GM18867 (cell line): ENCODE data around the gene PLD4.

Source experiments
- ATAC-seq: cut with Tn5 transposase; IDR thresholded peaks from one replicate; pipeline ENCODE4 v1.9.1; 2021; ENCODE audit warnings: mild to moderate bottlenecking, moderate library complexity; ENCODE audit not compliant: unreplicated experiment

The PLD4 gene

DNA sequence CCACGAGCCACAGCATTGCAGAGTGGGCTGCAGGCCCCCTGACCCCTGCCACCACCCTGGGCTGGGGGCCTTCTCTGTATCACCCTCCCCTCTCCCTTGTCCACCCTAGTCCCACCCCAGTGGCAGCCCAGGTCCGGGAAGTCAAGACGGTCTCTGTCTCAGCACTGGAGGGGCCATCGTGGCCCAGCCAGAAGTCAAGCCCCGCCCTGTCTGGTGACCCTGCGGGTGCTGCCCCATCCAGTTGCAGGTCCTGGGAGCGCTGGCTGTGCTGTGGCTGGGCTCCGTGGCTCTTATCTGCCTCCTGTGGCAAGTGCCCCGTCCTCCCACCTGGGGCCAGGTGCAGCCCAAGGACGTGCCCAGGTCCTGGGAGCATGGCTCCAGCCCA is 2.7 kb downstream of the PLD4 start:
- no peak for ATAC-seq

DNA sequence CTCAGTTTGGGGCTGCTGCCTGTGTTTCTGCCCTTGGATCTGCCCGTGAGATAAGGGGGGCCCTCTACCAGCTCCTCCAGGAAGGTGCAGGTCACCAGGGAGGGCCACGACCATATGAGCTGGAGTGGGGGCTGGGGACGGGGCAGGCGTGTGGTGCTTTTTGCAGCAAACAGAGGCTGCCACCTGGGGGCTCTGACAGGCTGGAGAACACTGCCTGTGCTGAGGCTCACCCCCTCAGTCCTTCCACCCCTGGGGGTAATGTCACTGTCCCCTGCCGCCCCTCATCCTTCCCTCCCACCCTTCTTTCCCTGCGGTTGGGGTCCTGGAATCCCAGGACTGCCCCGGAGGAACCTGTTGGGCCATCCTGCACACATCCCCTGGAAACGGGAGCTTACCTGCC is 3.2 kb downstream of the PLD4 start:
- ATAC-seq, result no peak

DNA sequence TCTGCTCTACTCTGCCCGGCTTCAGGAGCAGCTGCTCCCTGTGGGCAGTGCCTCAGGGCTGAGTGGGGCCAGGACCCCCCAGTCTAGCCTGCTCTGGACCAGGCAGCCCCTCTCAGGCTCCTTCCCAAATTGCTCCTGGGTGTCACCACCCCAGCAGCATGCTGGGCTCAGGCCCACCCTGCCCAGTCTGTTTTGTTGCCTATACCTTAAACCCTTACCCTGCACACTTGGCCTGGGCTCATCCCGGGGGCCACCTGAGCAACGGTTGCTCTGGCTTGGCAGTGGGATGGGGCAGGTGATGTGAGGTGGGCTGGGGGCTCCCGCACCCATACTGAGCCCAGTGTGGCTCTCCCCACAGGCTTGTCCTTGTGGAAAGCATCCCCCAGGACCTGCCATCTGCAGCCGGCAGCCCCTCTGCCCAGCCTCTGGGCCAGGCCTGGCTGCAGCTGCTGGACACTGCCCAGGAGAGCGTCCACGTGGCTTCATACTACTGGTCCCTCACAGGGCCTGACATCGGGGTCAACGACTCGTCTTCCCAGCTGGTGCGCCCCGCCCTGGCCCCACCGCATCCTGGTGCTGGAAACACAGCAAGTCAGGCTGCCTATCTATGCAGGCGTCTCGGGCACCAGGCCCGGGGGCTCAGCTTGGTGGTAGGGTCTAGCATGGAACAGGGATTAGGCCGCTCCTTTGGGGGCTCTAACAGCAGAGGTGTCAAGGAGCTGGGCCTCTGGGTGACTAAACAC is 3.9 kb downstream of the PLD4 start:
- no peak for ATAC-seq

DNA sequence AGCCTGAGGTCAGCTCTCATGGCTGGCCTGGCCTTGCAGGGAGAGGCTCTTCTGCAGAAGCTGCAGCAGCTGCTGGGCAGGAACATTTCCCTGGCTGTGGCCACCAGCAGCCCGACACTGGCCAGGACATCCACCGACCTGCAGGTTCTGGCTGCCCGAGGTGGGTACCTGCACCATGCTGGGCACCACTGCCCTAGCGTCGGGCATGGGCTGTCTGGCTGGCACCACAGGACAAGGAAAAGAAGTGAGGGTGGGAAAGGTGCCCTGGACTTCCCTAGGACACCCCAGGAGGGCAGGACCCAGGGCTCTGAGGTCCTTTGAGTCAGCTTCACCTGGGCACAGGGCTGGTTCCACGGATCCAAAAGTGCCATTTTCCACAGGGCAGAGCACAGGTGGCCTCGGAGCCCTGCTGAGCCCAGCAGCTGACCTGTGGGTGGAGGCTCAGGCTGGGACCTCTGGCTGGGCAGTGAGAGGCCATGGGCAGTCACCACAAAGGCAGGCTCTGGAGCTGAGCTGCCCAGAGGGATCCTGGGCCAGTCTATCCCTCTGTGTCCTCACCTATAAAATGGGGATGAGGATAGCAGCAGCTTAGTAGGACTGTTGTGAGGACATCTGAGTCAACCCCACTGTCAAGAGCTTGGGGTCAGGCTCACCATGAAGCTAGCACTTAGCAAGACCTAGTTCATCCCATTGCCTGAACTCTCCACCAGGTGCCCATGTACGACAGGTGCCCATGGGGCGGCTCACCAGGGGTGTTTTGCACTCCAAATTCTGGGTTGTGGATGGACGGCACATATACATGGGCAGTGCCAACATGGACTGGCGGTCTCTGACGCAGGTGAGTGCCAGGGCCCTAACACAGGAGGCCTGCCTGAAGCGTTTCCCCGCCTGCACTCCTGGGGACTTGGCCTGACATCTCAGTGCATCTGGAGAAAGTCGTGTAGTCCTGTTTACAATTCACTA is 4.9 kb downstream of the PLD4 start:
- no peak for ATAC-seq

DNA sequence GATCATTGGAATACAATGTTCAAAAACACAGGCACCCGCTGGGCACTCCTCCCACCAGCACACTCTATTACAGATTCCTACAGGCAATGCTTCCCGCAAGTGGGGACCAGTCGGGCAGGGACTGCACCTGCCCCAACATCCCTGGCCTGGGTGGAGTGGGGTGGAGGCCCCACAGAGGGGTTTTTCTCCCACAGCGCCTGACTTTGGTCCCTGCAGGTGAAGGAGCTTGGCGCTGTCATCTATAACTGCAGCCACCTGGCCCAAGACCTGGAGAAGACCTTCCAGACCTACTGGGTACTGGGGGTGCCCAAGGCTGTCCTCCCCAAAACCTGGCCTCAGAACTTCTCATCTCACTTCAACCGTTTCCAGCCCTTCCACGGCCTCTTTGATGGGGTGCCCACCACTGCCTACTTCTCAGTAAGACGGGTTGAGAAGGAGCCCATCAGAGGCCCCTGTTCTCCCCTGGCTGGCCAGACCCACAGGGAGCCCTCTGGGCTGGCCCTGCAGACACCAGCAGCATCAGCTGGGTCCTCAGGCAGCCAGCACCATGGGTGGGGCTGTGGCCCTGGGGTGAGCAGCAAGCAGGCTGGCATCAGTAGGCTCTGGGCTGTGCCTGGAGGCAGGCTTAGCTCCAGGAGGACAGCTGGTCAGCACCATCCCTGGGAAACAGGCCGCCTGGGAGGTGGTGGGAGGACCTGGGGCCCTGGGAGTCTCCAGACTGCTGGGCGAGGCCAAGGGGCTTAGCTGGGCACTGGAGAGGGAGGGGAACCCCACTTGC is 6.0 kb downstream of the PLD4 start:
- no peak for ATAC-seq

DNA sequence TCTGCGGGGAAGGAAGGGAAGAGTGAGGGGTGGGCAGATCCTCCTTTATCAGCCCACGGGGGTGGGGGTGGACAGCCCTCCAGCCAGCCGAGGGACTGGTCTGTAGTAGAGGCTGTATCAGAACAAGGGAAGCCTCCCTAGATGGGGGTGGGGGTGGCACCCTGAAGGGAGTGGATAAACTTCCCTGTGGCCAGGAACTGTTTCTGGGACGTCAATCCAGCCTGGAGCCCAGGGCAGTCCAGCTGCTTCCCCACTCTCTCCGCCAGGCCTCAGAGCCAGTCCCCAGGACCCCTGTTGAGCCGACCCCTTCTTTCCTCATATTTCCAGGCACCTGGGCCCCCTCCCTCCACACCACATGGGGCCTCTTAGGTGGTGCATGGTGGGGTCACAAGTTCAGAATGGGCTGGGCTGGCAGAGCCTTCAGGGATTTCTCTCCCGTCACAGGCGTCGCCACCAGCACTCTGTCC is 6.7 kb downstream of the PLD4 start:
- ATAC-seq, result no peak

DNA sequence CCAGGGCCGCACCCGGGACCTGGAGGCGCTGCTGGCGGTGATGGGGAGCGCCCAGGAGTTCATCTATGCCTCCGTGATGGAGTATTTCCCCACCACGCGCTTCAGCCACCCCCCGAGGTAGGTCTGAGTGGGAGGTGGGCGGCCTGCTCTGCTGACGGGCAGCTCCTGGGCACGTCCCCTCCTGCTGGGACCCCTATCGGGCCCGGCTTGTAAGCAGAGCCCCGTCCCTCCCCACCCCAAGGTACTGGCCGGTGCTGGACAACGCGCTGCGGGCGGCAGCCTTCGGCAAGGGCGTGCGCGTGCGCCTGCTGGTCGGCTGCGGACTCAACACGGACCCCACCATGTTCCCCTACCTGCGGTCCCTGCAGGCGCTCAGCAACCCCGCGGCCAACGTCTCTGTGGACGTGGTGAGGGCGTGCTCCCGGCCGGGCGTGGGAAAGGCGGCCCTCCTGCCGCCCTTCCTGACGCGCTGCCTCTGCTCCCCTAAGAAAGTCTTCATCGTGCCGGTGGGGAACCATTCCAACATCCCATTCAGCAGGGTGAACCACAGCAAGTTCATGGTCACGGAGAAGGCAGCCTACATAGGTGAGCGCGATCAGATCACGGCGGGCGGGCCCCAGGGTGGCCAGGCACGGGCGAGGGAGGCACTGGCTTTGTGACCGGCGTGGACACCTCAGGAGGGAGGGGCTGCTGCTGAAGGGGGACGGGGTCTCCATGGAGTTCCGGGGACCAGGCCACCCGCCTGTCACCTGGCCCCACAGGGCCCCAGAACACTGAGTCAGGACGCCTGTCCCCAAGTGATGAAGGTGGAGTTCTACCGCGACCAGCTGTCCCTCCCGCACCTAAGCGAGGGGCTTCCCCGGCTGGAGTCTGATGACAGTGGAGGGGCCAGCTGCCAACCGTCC is 7.3 kb downstream of the PLD4 start:
- ATAC-seq, result no peak

DNA sequence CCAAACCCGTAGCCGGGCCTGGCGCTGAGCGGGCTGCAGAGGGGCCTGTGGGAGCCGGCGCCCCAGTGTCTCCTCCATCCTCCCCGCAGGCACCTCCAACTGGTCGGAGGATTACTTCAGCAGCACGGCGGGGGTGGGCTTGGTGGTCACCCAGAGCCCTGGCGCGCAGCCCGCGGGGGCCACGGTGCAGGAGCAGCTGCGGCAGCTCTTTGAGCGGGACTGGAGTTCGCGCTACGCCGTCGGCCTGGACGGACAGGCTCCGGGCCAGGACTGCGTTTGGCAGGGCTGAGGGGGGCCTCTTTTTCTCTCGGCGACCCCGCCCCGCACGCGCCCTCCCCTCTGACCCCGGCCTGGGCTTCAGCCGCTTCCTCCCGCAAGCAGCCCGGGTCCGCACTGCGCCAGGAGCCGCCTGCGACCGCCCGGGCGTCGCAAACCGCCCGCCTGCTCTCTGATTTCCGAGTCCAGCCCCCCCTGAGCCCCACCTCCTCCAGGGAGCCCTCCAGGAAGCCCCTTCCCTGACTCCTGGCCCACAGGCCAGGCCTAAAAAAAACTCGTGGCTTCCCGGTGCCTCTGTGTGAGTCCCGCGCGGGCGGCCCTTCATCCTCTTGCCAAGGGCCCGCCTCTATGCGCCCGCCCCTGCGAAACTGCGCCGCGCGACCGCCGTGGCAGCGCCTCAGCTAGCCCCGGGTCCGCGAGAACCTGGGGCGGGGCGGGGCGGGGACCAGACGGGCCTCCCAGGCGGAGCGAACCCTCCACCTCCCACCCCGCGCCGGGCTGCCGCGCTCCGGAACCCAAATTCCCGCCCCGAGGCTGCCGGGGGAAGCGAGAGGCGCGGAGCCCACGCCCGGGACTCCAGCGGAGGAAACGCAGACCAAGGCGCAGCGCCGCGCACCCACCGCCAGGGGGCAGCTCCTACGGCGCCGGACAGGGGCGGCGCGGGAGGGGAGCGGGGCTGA is 8.3 kb downstream of the PLD4 start:
- ATAC-seq, result peak; percentile 54

DNA sequence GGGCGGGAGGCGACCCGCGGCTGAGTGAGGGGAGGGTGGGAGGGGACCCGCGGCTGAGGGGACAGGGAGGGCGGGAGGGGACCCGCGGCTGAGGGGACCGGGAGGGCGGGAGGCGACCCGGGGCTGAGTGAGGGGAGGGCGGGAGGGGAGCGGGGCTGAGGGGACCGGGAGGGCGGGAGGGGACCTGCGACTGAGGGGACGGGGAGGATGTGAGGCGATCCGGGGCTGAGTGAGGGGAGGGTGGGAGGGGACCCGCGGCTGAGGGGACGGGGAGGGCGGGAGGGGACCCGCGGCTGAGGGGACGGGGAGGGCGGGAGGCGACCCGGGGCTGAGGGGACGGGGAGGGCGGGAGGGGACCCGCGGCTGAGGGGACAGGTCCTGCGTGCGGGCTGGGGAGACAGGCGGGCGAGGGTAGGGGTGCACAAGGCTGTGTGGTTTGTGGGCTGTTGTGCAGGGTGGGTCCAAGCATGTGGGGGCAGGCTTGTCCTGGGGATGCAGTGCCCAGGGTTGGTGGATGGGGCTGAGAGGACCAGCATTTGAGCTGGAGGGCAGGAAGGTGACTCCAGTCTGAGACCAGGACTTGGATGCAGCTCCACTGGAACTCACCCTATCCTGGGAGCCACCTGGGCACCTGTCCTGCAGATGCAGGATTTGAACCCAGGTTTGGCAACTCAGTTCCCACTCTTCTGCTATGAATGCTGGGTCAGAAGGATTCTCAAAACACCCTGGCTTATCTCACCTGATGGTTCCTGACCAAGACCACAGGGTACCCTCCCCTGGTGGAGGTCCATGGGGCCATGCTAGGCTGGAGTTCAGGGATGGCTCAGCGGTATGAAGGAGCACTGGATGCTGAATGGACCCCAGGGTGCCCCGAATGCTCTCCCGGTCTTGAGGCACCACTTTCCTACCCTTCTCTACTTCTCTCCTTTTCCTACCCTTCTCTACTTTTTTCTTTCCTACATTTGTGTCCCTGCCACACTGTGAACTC is 9.4 kb downstream of the PLD4 start:
- no peak for ATAC-seq

DNA sequence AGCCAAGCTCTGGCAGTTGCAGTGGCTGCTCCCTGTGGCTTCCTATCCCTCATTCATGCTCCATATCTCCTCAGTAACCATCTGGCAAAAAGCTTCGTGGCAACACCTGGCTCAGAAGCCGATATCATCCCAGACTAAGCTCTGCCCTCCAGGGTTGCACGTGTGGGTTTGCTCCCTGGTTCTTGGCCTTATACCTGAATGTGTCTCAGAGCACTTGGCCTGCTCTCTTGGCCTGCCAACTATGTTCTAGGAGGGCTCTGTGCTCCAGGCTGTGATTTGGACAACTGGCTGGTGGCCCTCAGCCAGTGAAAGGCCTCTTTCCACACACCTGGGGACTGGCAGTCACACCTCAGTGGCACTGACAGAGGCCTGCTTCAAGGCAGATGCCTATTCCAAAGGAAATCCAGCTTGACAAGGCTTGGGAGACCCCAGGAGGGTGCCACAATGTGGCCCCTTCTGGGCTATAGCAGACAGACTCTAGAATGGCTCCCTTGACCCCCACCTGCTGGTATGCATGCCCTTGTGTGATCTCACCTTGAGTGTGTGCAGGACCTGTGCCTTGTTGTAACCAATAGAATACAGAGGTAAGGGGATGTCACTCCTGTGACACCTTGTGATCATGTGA is 10.5 kb downstream of the PLD4 start:
- ATAC-seq, result no peak

DNA sequence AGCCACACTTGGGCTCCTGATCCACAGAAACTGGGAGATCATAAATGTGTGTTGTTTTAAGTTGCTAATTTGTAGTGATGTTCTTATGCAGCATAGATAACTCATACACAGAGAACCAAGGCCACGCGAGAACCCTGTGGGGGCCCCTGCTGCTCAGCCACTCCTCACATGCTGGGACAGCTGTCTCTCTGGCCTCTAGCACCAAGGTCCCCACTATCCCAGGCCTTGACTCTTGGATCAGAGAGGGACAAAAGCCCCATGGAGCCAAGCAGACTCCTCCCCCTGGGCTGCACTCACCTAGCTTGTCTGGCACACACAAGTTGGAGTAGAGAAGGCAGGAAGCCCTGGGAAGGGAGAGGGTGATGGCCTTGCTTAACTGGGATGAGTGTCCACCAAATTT is 11.3 kb downstream of the PLD4 start:
- no peak for ATAC-seq

DNA sequence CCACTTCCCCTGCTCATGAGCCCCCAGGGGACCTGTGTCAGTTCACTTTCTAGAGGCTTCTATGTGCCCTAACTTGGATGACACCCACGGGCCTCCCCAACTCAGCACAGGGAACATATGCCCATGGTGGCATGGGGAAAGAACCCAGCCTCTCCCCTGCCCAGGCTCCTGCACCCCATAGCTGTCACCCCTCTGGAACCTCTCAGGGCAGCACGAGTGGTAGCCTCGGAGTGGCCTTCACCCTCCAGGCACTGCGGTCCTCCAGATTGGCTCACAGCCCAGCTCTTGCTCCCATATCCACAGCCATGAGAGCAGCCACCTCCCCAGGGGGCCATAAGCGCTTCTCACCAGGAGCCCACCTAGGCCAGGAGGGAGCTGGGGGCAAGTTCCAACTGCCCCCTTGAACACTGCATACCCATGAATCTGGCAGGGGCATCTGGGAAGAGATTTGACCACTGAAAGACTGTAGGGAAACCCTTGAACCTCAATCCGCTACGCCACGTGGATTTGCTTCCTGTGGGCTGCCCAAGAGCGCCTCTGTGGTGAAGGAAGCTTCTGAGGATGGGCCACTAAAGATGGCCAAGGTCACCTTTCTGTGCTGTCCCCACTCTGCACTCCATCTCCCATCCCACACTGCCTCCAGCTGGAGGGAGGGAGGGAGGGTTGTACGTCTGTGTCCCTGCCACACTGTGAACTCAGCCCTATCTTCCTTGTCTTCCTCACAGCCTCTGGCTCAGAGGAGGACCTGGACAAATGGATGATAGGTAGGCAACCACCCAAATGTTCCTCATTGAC is 11.9 kb downstream of the PLD4 start:
- no peak for ATAC-seq

DNA sequence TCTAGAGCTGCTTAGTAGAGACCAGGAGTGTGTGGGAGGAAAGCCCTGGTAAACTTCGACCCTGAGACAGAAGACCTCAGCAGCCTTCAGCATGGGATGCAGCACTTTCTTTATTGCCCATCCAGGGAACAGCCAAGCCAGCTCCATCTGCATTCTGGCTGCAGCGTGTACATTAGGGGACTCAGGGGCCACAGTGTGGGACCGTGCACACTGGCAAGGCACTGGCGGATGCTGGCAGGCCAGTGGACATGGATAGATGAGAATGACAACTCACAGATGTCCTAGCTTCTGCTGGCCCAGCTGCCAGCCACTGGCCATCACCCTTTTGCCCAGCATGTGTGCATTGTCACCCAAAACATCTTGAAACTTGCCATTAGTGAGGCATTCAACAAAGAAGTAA is 12.5 kb downstream of the PLD4 start:
- ATAC-seq, result no peak

DNA sequence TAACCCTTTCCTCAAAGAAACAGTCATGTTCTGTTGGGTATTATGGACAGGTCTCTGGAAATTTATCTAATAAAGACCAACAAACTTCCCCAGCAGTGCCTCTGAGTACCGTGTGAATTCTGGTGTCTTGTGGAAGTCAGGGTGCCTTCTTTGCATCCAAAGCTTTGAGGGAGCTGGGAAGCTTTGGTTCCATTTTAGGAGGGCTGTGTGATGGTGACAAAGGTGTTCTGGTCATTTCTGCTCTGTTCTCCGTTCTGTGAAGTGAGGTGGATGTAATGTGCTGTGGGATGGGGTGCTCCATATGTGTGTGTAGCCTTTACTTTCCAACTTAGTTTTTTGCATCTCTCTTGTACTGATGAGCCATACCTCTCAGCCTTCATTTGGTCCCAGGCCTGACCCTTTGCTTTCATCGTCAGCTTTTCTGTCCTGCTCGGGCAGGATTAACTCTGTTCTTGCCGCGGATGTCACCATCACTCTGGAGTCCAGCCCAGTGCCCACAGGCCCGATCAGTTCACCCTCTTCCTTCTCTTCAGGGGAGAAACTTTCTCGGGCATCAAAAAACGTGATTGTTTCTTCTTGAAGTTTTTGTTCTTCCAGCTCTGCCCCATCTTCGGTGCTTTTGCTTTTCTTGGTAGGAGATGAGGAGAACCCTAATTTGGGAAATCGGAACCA is 13.2 kb downstream of the PLD4 start:
- no peak for ATAC-seq

DNA sequence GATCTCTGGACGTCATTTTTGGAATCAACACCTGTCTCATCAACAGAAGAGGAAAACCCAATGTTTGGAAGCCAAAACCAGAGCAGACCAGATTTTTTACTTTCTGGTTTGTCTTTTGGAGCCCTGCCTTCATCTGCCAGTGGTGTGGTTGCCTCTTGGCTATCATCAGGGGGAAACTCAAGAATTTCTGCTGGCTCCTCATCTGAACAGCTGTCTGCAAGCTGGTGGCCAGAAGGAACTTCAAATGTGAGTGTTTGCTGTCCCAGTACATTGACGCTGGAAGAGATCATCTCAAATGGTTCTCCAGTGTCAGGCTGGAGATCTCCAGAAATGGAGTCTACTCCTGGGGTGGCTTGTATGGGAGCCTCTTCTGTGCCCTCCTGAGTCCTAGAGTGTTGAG is 13.8 kb downstream of the PLD4 start:
- ATAC-seq, result no peak

DNA sequence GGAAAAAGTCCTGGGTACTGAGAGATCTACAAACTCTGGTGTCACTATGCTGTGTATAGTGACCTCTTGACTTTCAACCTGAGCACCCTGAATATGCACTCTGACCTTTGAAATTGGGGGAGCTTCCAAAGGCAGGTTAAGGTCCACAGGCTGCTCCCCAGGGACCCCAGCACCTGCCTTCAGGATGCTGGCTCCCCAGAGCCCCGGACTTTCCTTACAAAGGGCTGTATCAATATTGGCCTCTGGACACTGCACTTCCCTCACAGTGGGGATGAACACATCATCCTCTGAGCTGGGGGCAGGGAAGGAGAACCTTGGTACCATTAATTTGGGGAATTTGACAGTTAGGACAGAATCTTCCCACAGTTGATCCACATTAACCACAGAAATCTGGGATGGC is 14.3 kb downstream of the PLD4 start:
- ATAC-seq, result no peak
